ENCODE data around the gene HAND2. TPM values are rescaled to one million over a fixed set of nuclear protein-coding genes. Genes with fewer than 3 reads are reported as not detected.

The HAND2 gene
- total and polyA plus RNA-seq, 12 donors, result 48.6 to 196 (median 117) TPM

- Histone ChIP-seq H3K36me3 (peaks cover 0 to 12% (median 0%) of the 10 kb centered on the region in 9 donors), H3K27me3 (peaks cover 0 to 98% (median 46%) of the 10 kb centered on the region in 7 donors), H3K9me3 (no peaks in the 10 kb centered on the region), H3K27ac (peak overlapping the region; percentile 88 to 97 (median 96)), H3K4me3 (peak overlapping the region; percentile 48 to 90 (median 74)), H3K4me1 (peaks cover 0 to 37% (median 16%) of the 10 kb centered on the region in 9 donors)
- TF ChIP-seq CTCF (IDR thresholded peaks at IDR 0.05), result no peak
- WGBS, 2 donors, result 21 to 29% methylated on average over 13 of the region's 13 CpGs
- DNase-seq, result no peak
- intact Hi-C loops (cut with DNase I), result loop anchor here in 2 of 10 donors (5.0 to 10.0 kb wide), 2 partner anchors 221 to 688 kb away; no protein-coding TSS in a partner anchor
- no peak for ATAC-seq
Observed at GRCh38 chr4:173526724-173527102, 3.3 kb downstream of the HAND2 start.

GRCh38 chr4:173526027-173526482 is 4.0 kb downstream of the HAND2 start:
- intact Hi-C loops (cut with DNase I), result loop anchor here in 2 of 10 donors (5.0 to 10.0 kb wide), 2 partner anchors 221 to 689 kb away; no protein-coding TSS in a partner anchor
- DNase-seq (no peak), ATAC-seq (no peak)
- H3K4me1 ChIP-seq, result peaks cover 0 to 44% (median 23%) of the 10 kb centered on the region in 9 donors
- peaks cover 0 to 12% (median 0%) of the 10 kb centered on the region in 9 donors for H3K36me3 ChIP-seq
- peaks cover 0 to 98% (median 46%) of the 10 kb centered on the region in 7 donors for H3K27me3 ChIP-seq
- no peak for TF ChIP-seq CTCF (IDR thresholded peaks at IDR 0.05)
- H3K9me3 ChIP-seq, result no peaks in the 10 kb centered on the region
- H3K27ac ChIP-seq, result peak overlapping the region; percentile 84 to 97 (median 96)
- 27 to 34% methylated on average over 10 of the region's 10 CpGs for WGBS, 2 donors
- H3K4me3 ChIP-seq, result peak overlapping the region; percentile 48 to 90 (median 74)

- H3K4me1 ChIP-seq, result peaks cover 0 to 39% (median 27%) of the 10 kb centered on the region in 9 donors
- intact Hi-C loops (cut with DNase I), result loop anchor here in 3 of 10 donors (2.0 to 10.0 kb wide), 3 partner anchors 221 to 689 kb away; no protein-coding TSS in a partner anchor
- ATAC-seq (no peak), DNase-seq (peak in 1 of 2 donors; percentile 56)
- peaks cover 0 to 12% (median 0%) of the 10 kb centered on the region in 9 donors for H3K36me3 ChIP-seq
- no peaks in the 10 kb centered on the region for H3K9me3 ChIP-seq
- peak overlapping the region; percentile 84 to 97 (median 96) for H3K27ac ChIP-seq
- no peak for TF ChIP-seq CTCF (IDR thresholded peaks at IDR 0.05)
- 13 to 18% methylated on average over 48 of the region's 48 CpGs for WGBS, 2 donors
- H3K27me3 ChIP-seq, result peaks cover 0 to 98% (median 46%) of the 10 kb centered on the region in 7 donors
- H3K4me3 ChIP-seq, result peak overlapping the region; percentile 48 to 90 (median 74)
Observed at GRCh38 chr4:173525118-173526011, 4.7 kb downstream of the HAND2 start.

All from heart right ventricle (tissue), 16 donors.